ENCODE results near the gene PAPOLA. TPM values are rescaled to one million over a fixed set of nuclear protein-coding genes. Genes with fewer than 3 reads are reported as not detected.

Gene PAPOLA
- total and polyA plus RNA-seq, 2 of the 4 experiments (the other 2 are of a cell fraction), result 73.8 to 128 TPM

- TF ChIP-seq CHD1 (IDR thresholded peaks at IDR 0.05; ENCODE audit: low read depth, low read length), result no peak
These were observed 85.0 kb downstream of the PAPOLA start (continued) for GRCh38 chr14:96586921-96587822.

- no peak overlapping the region for H2BK15ac ChIP-seq (ENCODE audit: low read depth, low read length)
- H3K4me2 ChIP-seq (ENCODE audit: low read depth, low read length), result no peak overlapping the region
- H3K23ac ChIP-seq (ENCODE audit: low read depth, low read length), result no peak overlapping the region
- no peak overlapping the region for H3K56ac ChIP-seq (ENCODE audit: extremely low read depth, insufficient read depth, low read length)
- H2AFZ ChIP-seq (replicated peaks; ENCODE audit: low read length, poor library complexity), result no peak overlapping the region
- ATAC-seq (ENCODE audit: low read depth) (no peak), DNase-seq (no peak)
- no peak overlapping the region for H3K14ac ChIP-seq (replicated peaks; ENCODE audit: low read depth, low read length)
- H4K91ac ChIP-seq (ENCODE audit: insufficient read depth, low read depth, low read length), result no peak overlapping the region
- H4K8ac ChIP-seq (ENCODE audit: low read depth in 2 of 2, low read length in 2 of 2), result no peak overlapping the region
- no peak overlapping the region for H2BK5ac ChIP-seq (ENCODE audit: low read depth, low read length, poor library complexity, severe bottlenecking)
- POLR2A ChIA-PET (ENCODE audit: unreplicated experiment), result no interaction called here
- dilution Hi-C loops (cut with HindIII; ENCODE audit: low sequenced_read_pairs, unreplicated experiment) (no loop called here), in situ Hi-C loops (cut with MboI; ENCODE audit: low sequenced_read_pairs) (loop anchor here (10.0 kb wide), 1 partner anchor 157 kb away; no protein-coding TSS in a partner anchor), intact Hi-C loops (cut with micrococcal nuclease) (no loop called here)
- H3K9me1 ChIP-seq (ENCODE audit: insufficient read depth, low read length), result peaks cover 2% of the 10 kb centered on the region; the same call in 1 of the 2 replicates
- no peak overlapping the region for H3K27ac ChIP-seq (ENCODE audit: insufficient read depth, low read length)
- CTCF ChIA-PET, result no interaction called here
- H3K9me3 ChIP-seq (ENCODE audit: control insufficient read depth, insufficient read depth, low read length), result no peaks in the 10 kb centered on the region; the same call in none of the 2 replicates
- no peak overlapping the region for H2AK5ac ChIP-seq (ENCODE audit: low read depth, low read length)
- H3K9ac ChIP-seq (ENCODE audit: low read depth, low read length), result no peak overlapping the region
- H3K4me3 ChIP-seq (ENCODE audit: insufficient read depth, low read depth, low read length), result no peak overlapping the region
- H3K18ac ChIP-seq (ENCODE audit: low read depth, low read length), result no peak overlapping the region
- no peaks in the 10 kb centered on the region for H3K79me1 ChIP-seq (ENCODE audit: low read depth in 1 of 2, low read length in 2 of 2)
- H2BK20ac ChIP-seq (ENCODE audit: low read depth, low read length), result no peak overlapping the region
- H3K36me3 ChIP-seq (ENCODE audit: control insufficient read depth, insufficient read depth, low read length), result no peaks in the 10 kb centered on the region
- H4K5ac ChIP-seq (ENCODE audit: low read depth, low read length), result no peak overlapping the region
- no peaks in the 10 kb centered on the region for H4K20me1 ChIP-seq (ENCODE audit: insufficient read depth, low read length)
- no peak overlapping the region for H2BK120ac ChIP-seq (ENCODE audit: low read depth, low read length)
- H3K27me3 ChIP-seq (ENCODE audit: control insufficient read depth, insufficient read depth, low read length), result peaks cover 60% of the 10 kb centered on the region
- 75% methylated on average over 2 of the region's 6 CpGs; no CpG with 5 or more reads in 1 of the 2 experiments for WGBS, 2 experiments (ENCODE audit: extremely low coverage in 2 of 2, insufficient read length in 1 of 2)
- H3K4ac ChIP-seq (ENCODE audit: low read depth, low read length), result no peak overlapping the region
- peaks cover 2% of the 10 kb centered on the region; the same call in 1 of the 2 replicates for H3K4me1 ChIP-seq (ENCODE audit: control insufficient read depth, insufficient read depth, low read length)
- H2AK9ac ChIP-seq (replicated peaks; ENCODE audit: low read depth, low read length, poor library complexity), result no peak overlapping the region
- no TSS peak for BruUV-seq (replicated peaks)
- TF ChIP-seq RFX5 (IDR thresholded peaks at IDR 0.05; ENCODE audit: low read depth, low read length) (no peak), BHLHE40 (IDR thresholded peaks at IDR 0.05; ENCODE audit: low read depth, low read length) (no peak), NFE2L2 (IDR thresholded peaks at IDR 0.05; ENCODE audit: low read depth, low read length) (no peak), MXI1 (IDR thresholded peaks at IDR 0.05; ENCODE audit: borderline replicate concordance, low read depth, low read length) (no peak), POLR2A (IDR thresholded peaks at IDR 0.05; ENCODE audit: low read depth, low read length) (no peak), USF2 (IDR thresholded peaks at IDR 0.05; ENCODE audit: low read depth, low read length) (no peak), MAZ (IDR thresholded peaks at IDR 0.05; ENCODE audit: borderline replicate concordance, low read depth, low read length) (no peak), SMC3 (IDR thresholded peaks at IDR 0.05; ENCODE audit: low read depth, low read length) (no peak), RAD21 (IDR thresholded peaks at IDR 0.05; ENCODE audit: low read length) (no peak), RCOR1 (IDR thresholded peaks at IDR 0.05; ENCODE audit: insufficient replicate concordance, low read length) (no peak), MAFK (IDR thresholded peaks at IDR 0.05; ENCODE audit: low read depth, low read length) (no peak), ELK1 (IDR thresholded peaks at IDR 0.05; ENCODE audit: borderline replicate concordance, low read depth, low read length) (no peak), FOS (IDR thresholded peaks at IDR 0.05; ENCODE audit: low read depth, low read length) (no peak), CEBPB (IDR thresholded peaks at IDR 0.05; ENCODE audit: low read depth, low read length) (no peak)
These were observed 85.7 kb downstream of the PAPOLA start for GRCh38 chr14:96587823-96588385.

Measured in IMR-90 (cell line).